Right hindlimb (tissue), 1 donor: ENCODE measurements around the gene C4A.
"Not testable (repeated sequence)": the region's sequence is repeated elsewhere in the genome, so short reads cannot be mapped to it uniquely, and the experiment has no call there.

Experiments
- DNase-seq: peaks from one replicate; pipeline ENCODE4 v3.0.0-alpha.2; 2018

Gene C4A

DNA sequence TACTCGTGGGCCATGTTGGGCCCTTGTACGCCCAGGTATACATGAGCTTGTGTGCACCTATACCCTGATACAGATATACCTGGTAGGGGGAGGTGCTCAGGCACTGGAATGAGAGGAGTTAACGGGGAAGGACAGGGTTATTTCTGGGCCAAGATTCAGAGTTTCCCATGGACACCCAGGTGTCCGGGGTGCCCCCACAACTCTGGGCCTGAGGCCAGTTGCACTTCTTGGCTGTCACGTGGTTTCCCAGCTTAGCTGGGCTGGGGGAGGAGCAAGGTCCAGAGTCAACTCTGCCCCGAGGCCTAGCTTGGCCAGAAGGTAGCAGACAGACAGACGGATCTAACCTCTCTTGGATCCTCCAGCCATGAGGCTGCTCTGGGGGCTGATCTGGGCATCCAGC, at the start of gene C4A:
TSS of gene C4A (plus strand) at position 314 of the 400 bp plus-strand sequence. CDS start at position 365, 51 bp downstream.
- DNase-seq, result not testable (repeated sequence)

DNA sequence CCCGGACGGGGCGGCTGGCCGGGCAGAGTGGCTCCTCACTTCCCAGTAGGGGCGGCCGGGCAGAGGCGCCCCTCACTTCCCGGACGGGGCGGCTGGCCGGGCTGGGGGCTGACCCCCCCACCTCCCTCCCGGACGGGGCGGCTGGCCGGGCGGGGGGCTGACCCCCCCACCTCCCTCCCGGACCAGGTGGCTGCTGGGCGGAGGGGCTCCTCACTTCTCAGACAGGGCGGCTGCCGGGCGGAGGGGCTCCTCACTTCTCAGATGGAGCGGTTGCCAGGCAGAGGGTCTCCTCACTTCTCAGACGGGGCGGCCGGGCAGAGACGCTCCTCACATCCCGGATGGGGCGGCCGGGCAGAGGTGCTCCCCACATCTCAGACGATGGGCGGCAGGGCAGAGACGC, 49.7 kb upstream of the C4A start:
- DNase-seq, result not testable (repeated sequence)

DNA sequence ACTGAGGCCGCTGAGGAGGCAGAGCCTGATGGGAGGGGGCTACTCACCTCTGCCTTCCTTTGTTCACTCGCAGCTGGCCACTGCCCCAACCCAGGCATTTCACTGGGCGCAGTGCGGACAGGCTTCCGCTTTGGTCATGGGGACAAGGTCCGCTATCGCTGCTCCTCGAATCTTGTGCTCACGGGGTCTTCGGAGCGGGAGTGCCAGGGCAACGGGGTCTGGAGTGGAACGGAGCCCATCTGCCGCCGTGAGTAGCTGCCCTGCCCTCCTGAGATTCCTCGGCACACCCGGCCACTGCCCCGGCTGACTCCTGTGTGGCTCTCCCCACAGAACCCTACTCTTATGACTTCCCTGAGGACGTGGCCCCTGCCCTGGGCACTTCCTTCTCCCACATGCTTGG, 48.3 kb upstream of the C4A start:
- no peak for DNase-seq

DNA sequence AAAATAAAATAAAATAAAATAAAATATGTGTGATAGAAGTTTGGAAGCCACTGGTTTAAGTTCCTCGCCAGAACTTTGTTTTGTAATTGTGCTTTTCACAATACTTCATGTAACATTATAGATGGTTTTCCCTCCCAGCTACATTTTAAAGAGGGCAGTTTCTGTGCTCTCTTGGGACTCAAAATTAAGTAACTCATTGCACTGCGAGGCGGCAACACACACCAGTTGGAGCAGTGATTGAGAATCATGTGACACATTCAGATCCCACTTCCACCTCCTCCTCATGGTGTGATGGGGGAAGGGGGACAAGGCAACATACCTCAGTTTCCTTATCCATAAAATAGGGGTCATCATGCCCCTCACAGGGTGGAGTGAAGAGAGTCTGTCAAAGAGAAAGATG, 46.8 kb upstream of the C4A start:
- DNase-seq, result no peak

DNA sequence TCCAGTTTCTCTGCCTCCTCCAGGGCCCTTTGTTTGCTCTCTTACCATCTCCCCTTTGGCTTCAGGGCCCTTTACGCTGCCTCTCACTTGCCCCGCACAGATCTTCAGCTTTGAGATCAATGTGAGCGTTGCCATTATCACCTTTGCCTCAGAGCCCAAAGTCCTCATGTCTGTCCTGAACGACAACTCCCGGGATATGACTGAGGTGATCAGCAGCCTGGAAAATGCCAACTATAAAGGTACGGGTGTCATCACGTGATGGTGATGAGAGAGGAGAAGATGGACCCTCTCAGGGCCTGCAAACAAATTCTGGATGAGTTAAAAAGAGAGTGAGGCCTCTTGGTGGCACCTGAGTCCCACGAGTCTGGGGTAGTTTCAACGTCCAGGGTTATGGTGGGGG, 46.0 kb upstream of the C4A start:
- no peak for DNase-seq

DNA sequence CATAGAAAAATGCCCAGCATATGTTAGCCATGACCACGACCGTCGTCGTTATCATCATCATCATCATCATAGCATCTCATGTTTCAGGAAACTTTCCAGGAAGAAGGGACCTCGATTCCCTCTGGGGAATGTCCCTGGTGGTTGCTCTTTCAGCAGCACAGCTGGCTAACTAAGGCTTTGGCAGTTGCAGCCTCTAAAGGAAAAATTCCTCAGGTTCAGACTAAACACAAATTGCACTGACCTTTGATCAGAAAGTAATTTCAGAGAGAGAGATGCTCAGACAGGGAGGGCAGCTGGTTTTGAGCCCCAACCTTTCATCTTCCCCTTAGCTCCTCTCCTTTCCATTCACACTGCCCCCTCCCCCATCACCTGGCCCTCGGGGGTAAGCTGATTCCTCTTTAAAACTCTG, 41.6 kb upstream of the C4A start:
- no peak for DNase-seq

DNA sequence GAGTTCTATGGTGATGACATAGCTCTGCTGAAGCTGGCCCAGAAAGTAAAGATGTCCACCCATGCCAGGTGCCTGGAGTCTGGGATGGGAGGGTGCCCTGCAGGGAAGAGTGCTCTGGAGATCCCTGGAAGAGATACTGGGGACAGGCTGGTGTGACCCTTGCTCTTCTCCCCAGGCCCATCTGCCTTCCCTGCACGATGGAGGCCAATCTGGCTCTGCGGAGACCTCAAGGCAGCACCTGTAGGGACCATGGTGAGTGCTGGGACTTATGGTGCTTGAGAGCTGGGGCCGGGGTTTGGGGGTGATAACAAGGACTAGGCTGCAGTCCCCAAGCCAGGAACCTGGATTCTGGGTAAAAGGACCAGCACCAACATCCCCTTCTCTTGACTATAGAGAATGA, 38.1 kb upstream of the C4A start:
- no peak for DNase-seq

DNA sequence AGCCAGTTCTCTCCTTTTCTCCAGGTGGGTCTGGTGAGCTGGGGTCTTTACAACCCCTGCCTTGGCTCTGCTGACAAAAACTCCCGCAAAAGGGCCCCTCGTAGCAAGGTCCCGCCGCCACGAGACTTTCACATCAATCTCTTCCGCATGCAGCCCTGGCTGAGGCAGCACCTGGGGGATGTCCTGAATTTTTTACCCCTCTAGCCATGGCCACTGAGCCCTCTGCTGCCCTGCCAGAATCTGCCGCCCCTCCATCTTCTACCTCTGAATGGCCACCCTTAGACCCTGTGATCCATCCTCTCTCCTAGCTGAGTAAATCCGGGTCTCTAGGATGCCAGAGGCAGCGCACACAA, 36.7 kb upstream of the C4A start:
- DNase-seq, result no peak

DNA sequence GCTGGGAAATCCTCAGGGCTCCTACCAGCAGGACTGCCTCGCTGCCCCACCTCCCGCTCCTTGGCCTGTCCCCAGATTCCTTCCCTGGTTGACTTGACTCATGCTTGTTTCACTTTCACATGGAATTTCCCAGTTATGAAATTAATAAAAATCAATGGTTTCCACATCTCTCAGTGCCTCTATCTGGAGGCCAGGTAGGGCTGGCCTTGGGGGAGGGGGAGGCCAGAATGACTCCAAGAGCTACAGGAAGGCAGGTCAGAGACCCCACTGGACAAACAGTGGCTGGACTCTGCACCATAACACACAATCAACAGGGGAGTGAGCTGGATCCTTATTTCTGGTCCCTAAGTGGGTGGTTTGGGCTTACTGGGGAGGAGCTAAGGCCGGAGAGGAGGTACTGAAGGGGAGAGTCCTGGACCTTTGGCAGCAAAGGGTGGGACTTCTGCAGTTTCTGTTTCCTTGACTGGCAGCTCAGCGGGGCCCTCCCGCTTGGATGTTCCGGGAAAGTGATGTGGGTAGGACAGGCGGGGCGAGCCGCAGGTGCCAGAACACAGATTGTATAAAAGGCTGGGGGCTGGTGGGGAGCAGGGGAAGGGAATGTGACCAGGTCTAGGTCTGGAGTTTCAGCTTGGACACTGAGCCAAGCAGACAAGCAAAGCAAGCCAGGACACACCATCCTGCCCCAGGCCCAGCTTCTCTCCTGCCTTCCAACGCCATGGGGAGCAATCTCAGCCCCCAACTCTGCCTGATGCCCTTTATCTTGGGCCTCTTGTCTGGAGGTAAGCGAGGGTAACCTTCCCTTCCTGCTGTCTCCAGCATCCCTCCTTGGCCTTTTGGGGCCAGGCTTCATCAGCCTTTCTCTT, 36.1 kb upstream of the C4A start, which contains the start of gene CFB:
TSS of gene CFB (plus strand) at position 589 of the 863 bp plus-strand sequence. CDS start at position 716, 127 bp downstream.
- DNase-seq, result peak; percentile 68

DNA sequence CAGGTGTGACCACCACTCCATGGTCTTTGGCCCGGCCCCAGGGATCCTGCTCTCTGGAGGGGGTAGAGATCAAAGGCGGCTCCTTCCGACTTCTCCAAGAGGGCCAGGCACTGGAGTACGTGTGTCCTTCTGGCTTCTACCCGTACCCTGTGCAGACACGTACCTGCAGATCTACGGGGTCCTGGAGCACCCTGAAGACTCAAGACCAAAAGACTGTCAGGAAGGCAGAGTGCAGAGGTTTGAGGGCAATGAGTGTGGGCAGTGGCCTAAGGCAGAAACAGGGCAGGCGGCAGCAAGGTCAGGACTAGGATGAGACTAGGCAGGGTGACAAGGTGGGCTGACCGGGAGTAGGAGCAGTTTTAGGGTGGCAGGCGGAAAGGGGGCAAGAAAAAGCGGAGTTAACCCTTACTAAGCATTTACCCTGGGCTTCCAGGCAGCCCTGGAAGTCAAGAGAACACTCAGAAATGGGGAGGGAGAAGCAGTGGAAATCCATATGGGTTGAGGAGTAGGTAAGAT, 35.4 kb upstream of the C4A start:
- no peak for DNase-seq

DNA sequence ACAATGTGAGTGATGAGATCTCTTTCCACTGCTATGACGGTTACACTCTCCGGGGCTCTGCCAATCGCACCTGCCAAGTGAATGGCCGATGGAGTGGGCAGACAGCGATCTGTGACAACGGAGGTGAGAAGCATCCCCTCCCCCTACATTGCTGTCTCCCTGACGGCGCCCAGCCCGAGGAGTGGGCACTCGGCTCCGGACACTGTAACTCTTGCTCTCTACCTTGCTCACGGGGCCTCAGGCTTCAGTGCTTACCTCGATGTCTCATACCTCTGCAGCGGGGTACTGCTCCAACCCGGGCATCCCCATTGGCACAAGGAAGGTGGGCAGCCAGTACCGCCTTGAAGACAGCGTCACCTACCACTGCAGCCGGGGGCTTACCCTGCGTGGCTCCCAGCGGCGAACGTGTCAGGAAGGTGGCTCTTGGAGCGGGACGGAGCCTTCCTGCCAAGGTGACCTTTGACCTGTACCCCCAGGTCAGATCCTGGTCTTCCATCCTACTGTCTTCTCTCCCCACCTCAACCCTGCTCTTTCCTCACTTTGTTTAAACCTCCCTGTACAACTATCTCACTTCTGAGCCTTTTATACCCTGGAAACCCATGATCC, 34.7 kb upstream of the C4A start:
- no peak for DNase-seq

DNA sequence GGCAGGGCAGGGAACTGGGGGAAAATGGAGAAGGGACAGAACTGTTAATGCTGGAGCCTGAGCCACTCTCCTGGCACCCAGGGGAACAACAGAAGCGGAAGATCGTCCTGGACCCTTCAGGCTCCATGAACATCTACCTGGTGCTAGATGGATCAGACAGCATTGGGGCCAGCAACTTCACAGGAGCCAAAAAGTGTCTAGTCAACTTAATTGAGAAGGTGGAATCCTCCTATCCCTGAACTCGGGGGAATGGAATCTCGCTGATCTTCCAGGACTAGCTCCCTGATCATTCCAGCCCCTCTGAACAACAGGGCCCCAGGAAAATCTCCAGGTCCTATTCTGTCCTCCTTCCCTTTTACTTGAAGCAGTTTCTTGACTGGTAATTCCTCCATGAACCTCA, 34.0 kb upstream of the C4A start:
- DNase-seq, result no peak

DNA sequence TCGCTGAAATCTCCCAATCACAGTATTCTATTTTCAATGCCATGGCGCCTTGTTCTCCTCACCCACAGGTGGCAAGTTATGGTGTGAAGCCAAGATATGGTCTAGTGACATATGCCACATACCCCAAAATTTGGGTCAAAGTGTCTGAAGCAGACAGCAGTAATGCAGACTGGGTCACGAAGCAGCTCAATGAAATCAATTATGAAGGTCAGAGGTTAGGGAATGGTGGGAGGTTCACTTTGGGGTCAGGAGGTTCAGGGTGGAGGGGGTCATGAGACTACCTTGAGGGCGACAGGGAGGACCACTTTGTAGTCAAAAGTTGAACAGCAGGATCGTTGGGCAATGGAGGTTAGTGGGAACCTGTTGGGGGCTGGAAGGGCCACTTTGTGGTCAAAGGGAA, 33.6 kb upstream of the C4A start:
- DNase-seq, result no peak

DNA sequence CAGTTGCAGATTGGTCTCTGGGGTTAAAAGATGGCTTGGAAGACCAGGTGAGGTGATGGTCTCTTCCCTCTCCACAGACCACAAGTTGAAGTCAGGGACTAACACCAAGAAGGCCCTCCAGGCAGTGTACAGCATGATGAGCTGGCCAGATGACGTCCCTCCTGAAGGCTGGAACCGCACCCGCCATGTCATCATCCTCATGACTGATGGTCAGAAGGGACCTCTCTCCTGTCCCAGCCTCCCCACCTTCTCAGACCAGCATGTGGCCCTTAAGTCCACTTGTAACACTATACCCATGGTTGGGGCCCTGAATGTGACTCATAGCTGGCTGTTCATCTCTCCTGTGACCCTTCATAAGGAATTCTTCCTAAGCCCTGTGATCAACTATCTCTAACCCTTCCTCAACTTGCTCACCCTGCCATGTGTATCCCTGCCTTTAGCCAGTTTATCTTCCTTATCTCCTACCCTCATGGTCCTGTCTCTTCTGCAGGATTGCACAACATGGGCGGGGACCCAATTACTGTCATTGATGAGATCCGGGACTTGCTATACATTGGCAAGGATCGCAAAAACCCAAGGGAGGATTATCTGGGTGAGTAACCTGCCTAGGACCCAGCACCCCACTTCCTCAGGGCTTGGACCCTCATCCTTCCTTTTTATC, 33.0 kb upstream of the C4A start:
- no peak for DNase-seq

DNA sequence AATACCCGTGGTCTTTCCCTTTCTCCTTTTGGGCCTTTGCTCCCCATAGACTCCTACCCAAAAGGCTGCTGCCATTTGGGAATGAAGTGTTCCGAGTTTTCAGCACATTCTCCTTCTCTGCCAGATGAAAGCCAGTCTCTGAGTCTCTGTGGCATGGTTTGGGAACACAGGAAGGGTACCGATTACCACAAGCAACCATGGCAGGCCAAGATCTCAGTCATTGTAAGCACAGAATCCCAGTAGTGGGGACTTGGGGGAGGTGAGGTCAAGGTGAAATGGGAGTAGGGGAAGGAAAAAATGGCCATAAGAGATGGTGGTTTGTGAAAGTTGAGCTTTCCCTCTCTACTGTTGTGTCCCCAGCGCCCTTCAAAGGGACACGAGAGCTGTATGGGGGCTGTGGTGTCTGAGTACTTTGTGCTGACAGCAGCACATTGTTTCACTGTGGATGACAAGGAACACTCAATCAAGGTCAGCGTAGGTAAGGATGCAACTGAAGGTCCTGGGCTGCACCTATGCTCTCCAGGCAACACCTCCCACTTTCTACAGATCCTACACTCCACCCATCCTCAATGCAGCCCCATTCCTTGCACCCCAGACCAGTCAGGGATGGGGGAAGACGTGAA, 31.8 kb upstream of the C4A start:
- no peak for DNase-seq

DNA sequence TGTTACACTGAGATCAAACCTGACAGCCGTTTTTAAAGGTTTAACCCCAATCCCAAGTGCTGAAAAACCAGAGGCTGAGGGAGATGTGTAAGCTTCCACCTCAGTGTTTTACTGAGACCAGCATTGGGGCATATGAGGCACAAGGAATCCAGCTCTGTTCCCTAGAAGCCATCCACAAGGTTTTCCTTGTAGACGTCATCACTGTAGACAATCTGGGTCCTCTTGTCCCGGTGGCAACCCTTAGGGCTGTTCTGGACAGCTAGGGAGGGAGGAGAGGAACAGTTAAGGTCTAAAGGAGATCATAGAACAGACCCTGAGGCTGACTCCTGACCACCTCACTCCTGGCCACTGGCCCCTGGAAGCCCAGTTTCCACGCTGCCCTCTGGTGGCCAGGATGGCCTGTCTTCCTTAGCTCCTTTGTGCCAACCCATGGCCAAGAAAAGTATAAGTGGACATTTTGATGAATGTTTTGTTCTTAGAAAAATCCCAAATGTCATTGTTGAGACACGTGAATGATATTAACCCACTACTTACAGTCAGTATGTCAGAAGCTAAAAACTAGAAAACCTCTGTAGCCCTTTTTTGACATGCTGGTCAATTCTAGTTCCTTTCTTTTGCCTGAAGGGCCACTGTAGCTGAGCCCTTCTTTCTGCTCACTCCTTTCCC, 29.6 kb upstream of the C4A start:
- no peak for DNase-seq

DNA sequence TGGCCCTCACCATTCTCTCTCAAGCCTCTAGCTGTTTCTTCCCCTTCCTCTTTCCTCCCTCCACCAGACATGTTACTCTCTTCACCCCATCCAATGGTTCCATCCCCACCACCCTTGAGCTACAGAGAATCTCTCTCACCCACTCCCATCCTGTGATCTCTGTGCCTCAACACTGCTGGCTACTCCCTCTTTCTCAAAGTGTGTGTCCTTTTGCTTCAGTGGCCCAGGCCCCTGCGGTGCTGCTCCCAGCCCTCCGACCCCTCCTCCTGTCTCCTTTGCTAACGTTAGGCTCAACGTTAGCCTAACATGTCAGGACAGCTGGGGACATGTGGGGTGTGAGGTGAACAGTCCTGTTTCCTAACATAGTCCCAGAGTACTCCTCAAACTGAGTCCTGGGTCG, 29.0 kb upstream of the C4A start:
- DNase-seq, result no peak

DNA sequence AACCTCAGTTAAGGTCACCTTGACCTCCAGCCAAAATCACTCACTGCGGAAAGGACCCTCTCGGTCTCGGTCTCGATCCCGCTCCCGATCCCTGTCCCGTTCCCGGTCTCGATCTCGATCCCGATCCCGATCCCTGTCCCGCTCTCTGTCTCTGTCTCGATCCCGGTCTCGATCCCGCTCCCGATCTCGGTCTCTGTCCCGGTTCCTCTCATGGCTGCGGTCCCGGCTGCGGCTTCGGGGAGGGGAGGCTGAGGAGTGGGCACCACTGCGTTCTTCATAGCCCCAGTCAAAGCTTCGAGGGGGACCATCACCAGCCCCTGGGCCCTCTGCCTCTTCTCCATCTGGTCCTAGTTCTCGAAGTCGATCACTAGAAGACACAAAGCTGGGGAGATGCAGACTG, 27.3 kb upstream of the C4A start:
- no peak for DNase-seq

DNA sequence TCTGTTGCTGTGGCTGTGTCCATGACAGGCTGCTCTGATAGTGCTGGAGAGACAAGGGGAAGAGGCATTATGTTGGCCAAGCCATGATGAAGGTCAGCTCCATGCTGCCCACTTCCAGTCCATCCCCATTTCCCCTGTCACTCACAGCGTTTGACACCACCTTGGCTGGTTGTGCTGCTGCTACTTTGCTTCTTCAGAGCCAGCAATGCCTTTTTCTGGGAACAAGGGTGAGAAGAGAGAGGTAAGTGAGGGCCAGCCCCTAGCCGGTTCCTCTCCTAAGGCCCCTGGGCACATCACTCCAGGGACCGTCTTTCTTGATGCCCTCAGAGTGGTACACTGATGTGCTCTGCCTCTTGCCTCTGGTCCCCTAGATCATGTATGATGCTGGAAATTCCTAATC, 25.1 kb upstream of the C4A start:
- DNase-seq, result no peak

DNA sequence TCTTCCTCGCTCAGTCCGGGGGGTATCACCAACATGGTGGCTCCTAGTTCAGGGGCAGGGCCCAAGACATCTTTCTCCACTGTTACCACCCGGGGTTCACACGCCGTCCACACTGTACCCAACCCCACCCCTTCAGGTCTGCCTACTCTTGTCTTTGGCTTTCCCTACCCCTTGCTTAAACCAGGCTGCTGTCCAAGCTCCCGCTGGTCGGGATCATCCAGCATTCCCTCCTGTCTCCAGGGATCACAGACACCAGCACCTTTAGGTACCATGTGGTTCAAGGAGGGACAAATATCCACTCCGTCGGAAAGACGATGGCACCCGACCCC, 23.5 kb upstream of the C4A start:
- DNase-seq, result no peak

DNA sequence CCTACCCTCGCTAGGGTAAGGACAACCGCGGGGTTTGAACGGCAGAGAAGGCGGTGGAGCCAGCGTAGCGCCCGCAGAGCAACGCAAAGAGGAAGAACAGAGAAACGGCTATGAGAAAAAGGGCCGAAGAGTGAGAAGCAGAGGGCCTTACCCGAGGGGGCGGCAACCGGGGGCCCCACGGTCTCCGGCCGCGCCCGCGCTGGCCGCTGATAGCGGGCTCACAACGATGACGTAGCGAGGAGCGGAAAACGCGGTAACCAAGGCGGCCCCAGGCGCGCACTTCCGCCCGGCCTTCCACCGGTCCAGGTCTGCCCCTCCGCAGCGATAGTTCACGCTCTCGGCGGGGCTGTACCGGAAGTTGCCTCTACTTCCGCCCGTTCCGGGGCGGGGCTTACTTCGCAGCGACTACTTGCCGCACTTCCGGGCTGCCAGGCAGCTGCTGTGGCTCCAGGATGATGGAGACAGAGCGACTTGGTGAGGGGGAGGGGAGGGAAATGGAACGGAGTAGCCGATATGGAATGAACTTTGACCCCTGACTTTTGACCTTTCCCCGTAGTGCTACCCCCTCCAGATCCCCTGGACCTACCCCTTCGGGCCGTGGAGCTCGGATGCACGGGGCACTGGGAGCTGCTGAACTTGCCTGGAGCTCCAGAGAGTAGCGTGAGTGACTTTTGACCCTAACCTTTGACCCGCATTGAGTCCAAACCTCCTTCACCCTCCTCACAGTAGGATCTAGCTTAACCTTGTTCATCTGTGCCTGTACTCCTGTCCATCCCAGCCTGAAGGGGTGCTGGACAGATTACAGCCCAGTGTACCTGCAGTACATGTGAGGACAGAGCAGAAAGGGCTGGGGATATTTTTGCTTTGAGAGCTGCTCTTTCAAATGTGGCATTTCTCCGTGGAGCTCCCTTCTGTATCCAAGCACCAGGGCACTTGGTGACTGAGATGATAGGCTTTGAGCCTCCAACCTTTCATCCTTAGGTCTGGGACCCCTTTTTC, 22.8 kb upstream of the C4A start, which contains the start of the genes NELFE and SKIC2:
TSS of gene NELFE (minus strand) at position 231 of the 999 bp plus-strand sequence. CDS start 525 bp downstream, outside the sequence.
TSS of gene SKIC2 (plus strand) at position 435 of the 999 bp plus-strand sequence. CDS start at position 453, 18 bp downstream.
- DNase-seq, result peak; percentile 99
